Smooth muscle cell (in vitro differentiated cells): ENCODE data around the gene KCTD8. TPM values are rescaled to one million over a fixed set of nuclear protein-coding genes. Genes with fewer than 3 reads are reported as not detected.

Experiments used
- DNase-seq: peaks from one replicate; lab custom pipeline; 2025; ENCODE audit not compliant: unreplicated experiment; lab: John Stamatoyannopoulos, UW
- H2AFZ ChIP-seq: fragments of 200-600 bp; sonication (generic); 2 replicates; pipeline ENCODE4 v1.6.0; 2016; ENCODE audit warnings: antibody characterized with exemption, low read depth, mild to moderate bottlenecking
- H3F3A ChIP-seq: fragments of 200-600 bp; sonication (generic); 2 replicates; pipeline ENCODE4 v1.6.0; 2017; ENCODE audit warnings: antibody characterized with exemption, low read depth
- H3K27ac ChIP-seq: fragments of 200-600 bp; sonication (generic); 2 replicates; pipeline ENCODE4 v1.5.1; 2016; ENCODE audit warnings: low read depth, mild to moderate bottlenecking
- H3K27me3 ChIP-seq: fragments of 200-600 bp; sonication (generic); 2 replicates; pipeline ENCODE4 v1.6.1; 2016; ENCODE audit warnings: low read depth, mild to moderate bottlenecking
- H3K36me3 ChIP-seq: fragments of 200-600 bp; sonication (generic); 2 replicates; pipeline ENCODE4 v1.5.1; 2016; ENCODE audit warnings: low read depth
- H3K4me1 ChIP-seq: fragments of 200-600 bp; sonication (generic); 2 replicates; pipeline ENCODE4 v1.5.1; 2016; ENCODE audit warnings: low read depth
- H3K4me2 ChIP-seq: fragments of 200-600 bp; sonication (generic); 2 replicates; pipeline ENCODE4 v1.6.0; 2016; ENCODE audit warnings: mild to moderate bottlenecking
- H3K4me3 ChIP-seq: fragments of 200-600 bp; sonication (generic); 2 replicates; pipeline ENCODE4 v1.5.1; 2016; ENCODE audit warnings: mild to moderate bottlenecking
- H3K79me2 ChIP-seq: fragments of 200-600 bp; sonication (generic); 2 replicates; pipeline ENCODE4 v1.6.0; 2016; ENCODE audit warnings: low read depth, mild to moderate bottlenecking
- H3K9ac ChIP-seq: fragments of 200-600 bp; sonication (generic); 2 replicates; pipeline ENCODE4 v1.6.0; 2016; ENCODE audit warnings: low read depth
- H3K9me3 ChIP-seq: fragments of 200-600 bp; sonication (generic); replicated peaks from 2 replicates; pipeline ENCODE4 v1.5.1; 2016; ENCODE audit warnings: low read depth
- H4K20me1 ChIP-seq: fragments of 200-600 bp; sonication (generic); 2 replicates; pipeline ENCODE4 v1.6.0; 2016; ENCODE audit warnings: low read depth
- CTCF ChIP-seq: fragments of 200-600 bp; sonication (generic); IDR thresholded peaks from 2 replicates; pipeline ENCODE4 v1.5.1; 2017; ENCODE audit warnings: borderline replicate concordance, mild to moderate bottlenecking, antibody characterized with exemption; ENCODE audit not compliant: insufficient read depth, poor library complexity, severe bottlenecking
- WGBS: methylation state at CpG from one replicate; pipeline ENCODE4 v1.1.7; 2016; ENCODE audit warnings: low lambda C conversion rate; 5-methylcytosine and 5-hydroxymethylcytosine counted together
- polyA plus RNA-seq: library from polyadenylated mRNA; unstranded; fragments of >200 nt; fragmentation: Nextera tagmentation; extraction: Ambion mirVana; gene quantifications from 2 replicates; pipeline ENCODE4 v1.2.1, GENCODE V29; 2016
- total RNA-seq: library from RNA; depleted of rRNA; stranded (reverse); fragments of >200 nt; gene quantifications from 2 replicates; pipeline ENCODE4 v1.2.3, GENCODE V29; 2014

The KCTD8 gene
- total and polyA plus RNA-seq, 2 experiments from 2014 or later: not detected

- 98% methylated on average over 1 of the region's 1 CpG for WGBS
- Histone ChIP-seq H3K36me3 (no peaks in the 10 kb centered on the region), H4K20me1 (no peaks in the 10 kb centered on the region), H2AFZ (no peak overlapping the region), H3F3A (no peaks in the 10 kb centered on the region), H3K4me3 (no peak overlapping the region), H3K27me3 (no peaks in the 10 kb centered on the region), H3K9me3 (no peaks in the 10 kb centered on the region), H3K27ac (no peak overlapping the region), H3K4me2 (no peak overlapping the region), H3K79me2 (no peaks in the 10 kb centered on the region), H3K9ac (no peak overlapping the region), H3K4me1 (no peaks in the 10 kb centered on the region)
- TF ChIP-seq CTCF: no peak
- no peak for DNase-seq
Observed at GRCh38 chr4:44165938-44166337, 282.7 kb downstream of the KCTD8 start.

GRCh38 chr4:44162538-44163270 lies 285.9 kb downstream of the KCTD8 start:
- H3K79me2 ChIP-seq: no peaks in the 10 kb centered on the region
- H3K27ac ChIP-seq: no peak overlapping the region
- no peak overlapping the region for H3K4me2 ChIP-seq
- 76% methylated on average over 2 of the region's 2 CpGs for WGBS
- H3K9ac ChIP-seq: no peak overlapping the region
- no peaks in the 10 kb centered on the region for H4K20me1 ChIP-seq
- no peaks in the 10 kb centered on the region for H3K9me3 ChIP-seq
- no peak for DNase-seq
- H3F3A ChIP-seq: no peaks in the 10 kb centered on the region
- H3K4me3 ChIP-seq: no peak overlapping the region
- no peaks in the 10 kb centered on the region for H3K4me1 ChIP-seq
- TF ChIP-seq CTCF: no peak
- no peaks in the 10 kb centered on the region for H3K36me3 ChIP-seq
- no peaks in the 10 kb centered on the region for H3K27me3 ChIP-seq
- no peak overlapping the region for H2AFZ ChIP-seq

GRCh38 chr4:44161756-44162155 lies 286.9 kb downstream of the KCTD8 start:
- no peak overlapping the region for H3K4me2 ChIP-seq
- H3K36me3 ChIP-seq: no peaks in the 10 kb centered on the region
- H3K27me3 ChIP-seq: no peaks in the 10 kb centered on the region
- 88% methylated on average over 3 of the region's 3 CpGs for WGBS
- no peaks in the 10 kb centered on the region for H3K79me2 ChIP-seq
- H3F3A ChIP-seq: no peaks in the 10 kb centered on the region
- H4K20me1 ChIP-seq: no peaks in the 10 kb centered on the region
- no peak overlapping the region for H2AFZ ChIP-seq
- no peak overlapping the region for H3K9ac ChIP-seq
- DNase-seq: no peak
- no peaks in the 10 kb centered on the region for H3K4me1 ChIP-seq
- no peak overlapping the region for H3K4me3 ChIP-seq
- no peak for TF ChIP-seq CTCF
- no peak overlapping the region for H3K27ac ChIP-seq
- H3K9me3 ChIP-seq: no peaks in the 10 kb centered on the region
